HG02938 (cell line): Measurements from ENCODE around the gene SLC22A6.

Experiments
- ATAC-seq: cut with Tn5 transposase; IDR thresholded peaks from one replicate; pipeline ENCODE4 v1.9.1; 2021; ENCODE audit warnings: mild to moderate bottlenecking, moderate library complexity; ENCODE audit not compliant: unreplicated experiment

SLC22A6 gene

GRCh38 chr11:62984451-62984991, at the start of gene SLC22A6:
Gene SLC22A6, minus strand, starts transcription at chr11:62984967. Its CDS starts 277 bp downstream, at chr11:62984690.
- ATAC-seq = no peak

GRCh38 chr11:63032457-63032856, 47.7 kb upstream of the SLC22A6 start:
- no peak for ATAC-seq

GRCh38 chr11:63023841-63024648, 39.3 kb upstream of the SLC22A6 start:
- no peak for ATAC-seq

- ATAC-seq = no peak
Observed at GRCh38 chr11:63023222-63023814, 38.6 kb upstream of the SLC22A6 start.

GRCh38 chr11:63022441-63022840, 37.7 kb upstream of the SLC22A6 start:
- ATAC-seq = no peak

- no peak for ATAC-seq
Observed at GRCh38 chr11:63020671-63021291, 36.0 kb upstream of the SLC22A6 start.

- no peak for ATAC-seq
Observed at GRCh38 chr11:63019506-63019905, 34.7 kb upstream of the SLC22A6 start.

- no peak for ATAC-seq
Observed at GRCh38 chr11:63017306-63017974, 32.7 kb upstream of the SLC22A6 start.

GRCh38 chr11:63015521-63016215, 30.9 kb upstream of the SLC22A6 start, which contains the start of gene SLC22A8:
Gene SLC22A8, minus strand, starts transcription at chr11:63015841. Its CDS starts 883 bp downstream, at chr11:63014958.
- no peak for ATAC-seq

GRCh38 chr11:63014408-63015055, 29.8 kb upstream of the SLC22A6 start:
- ATAC-seq = no peak

- ATAC-seq = no peak
Observed at GRCh38 chr11:63012839-63013238, 28.1 kb upstream of the SLC22A6 start.

- no peak for ATAC-seq
Observed at GRCh38 chr11:63012430-63012829, 27.7 kb upstream of the SLC22A6 start.

GRCh38 chr11:63010934-63011439, 26.2 kb upstream of the SLC22A6 start:
- ATAC-seq = no peak

- no peak for ATAC-seq
Observed at GRCh38 chr11:63007920-63008319, 23.2 kb upstream of the SLC22A6 start.

GRCh38 chr11:63001456-63001855, 16.7 kb upstream of the SLC22A6 start:
- ATAC-seq = no peak

- no peak for ATAC-seq
Observed at GRCh38 chr11:62999649-63000048, 14.9 kb upstream of the SLC22A6 start.

GRCh38 chr11:62999156-62999555, 14.4 kb upstream of the SLC22A6 start:
- ATAC-seq = no peak

GRCh38 chr11:62996271-62996670, 11.5 kb upstream of the SLC22A6 start:
- no peak for ATAC-seq

GRCh38 chr11:62994775-62995174, 10.0 kb upstream of the SLC22A6 start:
- ATAC-seq = no peak

- no peak for ATAC-seq
Observed at GRCh38 chr11:62988276-62988675, 3.5 kb upstream of the SLC22A6 start.
